A673 (cell line): ENCODE data around the gene OR10R2. TPM values are rescaled to one million over a fixed set of nuclear protein-coding genes. Genes with fewer than 3 reads are reported as not detected.

Source experiments
- BruUV-seq: library from RNA; stranded (reverse); fragments of 400-500 nt; replicated peaks from 2 replicates; lab custom pipeline; 2021; lab: Mats Ljungman, UMichigan
- CTCF ChIA-PET: fragments of 300-600 bp; sonication (Branson Sonifier 250); formaldehyde crosslinking; loops from one replicate; lab custom pipeline; 2022; ENCODE audit warnings: antibody characterized with exemption; lab: Charles Lee
- POLR2A ChIA-PET: fragments of 300-600 bp; sonication (Branson Sonifier 250); formaldehyde crosslinking; loops from one replicate; lab custom pipeline; 2022; ENCODE audit warnings: antibody characterized with exemption; ENCODE audit not compliant: low non-redundant PET; lab: Charles Lee
- DNase-seq: peaks from one replicate; pipeline ENCODE4 v3.0.0-alpha.2; 2015; ENCODE audit warnings: low spot score
- H3K27ac ChIP-seq: fragments of 200-600 bp; sonication (generic); 2 replicates; pipeline ENCODE4 v1.5.1; 2016; ENCODE audit warnings: mixed run types, low read depth, mild to moderate bottlenecking, mixed read lengths, antibody characterized with exemption, low read length; ENCODE audit not compliant: poor library complexity, severe bottlenecking
- H3K27me3 ChIP-seq: fragments of 200-600 bp; sonication (generic); replicated peaks from 2 replicates; pipeline ENCODE4 v1.6.1; 2017; ENCODE audit warnings: mixed run types, low read depth, mild to moderate bottlenecking, mixed read lengths, antibody characterized with exemption, low read length; ENCODE audit not compliant: insufficient read depth, poor library complexity
- H3K36me3 ChIP-seq: fragments of 200-600 bp; sonication (generic); 2 replicates; pipeline ENCODE4 v1.6.1; 2016; ENCODE audit warnings: mixed run types, mild to moderate bottlenecking, mixed read lengths, antibody characterized with exemption, low read length; ENCODE audit not compliant: insufficient read depth, poor library complexity, severe bottlenecking
- H3K4me1 ChIP-seq: fragments of 200-600 bp; sonication (generic); 2 replicates; pipeline ENCODE4 v1.6.1; 2017; ENCODE audit warnings: mixed run types, mild to moderate bottlenecking, mixed read lengths, antibody characterized with exemption, low read length; ENCODE audit not compliant: insufficient read depth, poor library complexity, severe bottlenecking
- H3K4me3 ChIP-seq: fragments of 200-600 bp; sonication (generic); 2 replicates; pipeline ENCODE4 v1.5.1; 2016; ENCODE audit warnings: low read depth, mixed run types, mild to moderate bottlenecking, mixed read lengths, low read length; ENCODE audit not compliant: poor library complexity, severe bottlenecking
- H3K9me3 ChIP-seq: fragments of 200-600 bp; sonication (generic); 2 replicates; pipeline ENCODE4 v1.6.1; 2016; ENCODE audit warnings: mixed run types, low read depth, mild to moderate bottlenecking, mixed read lengths, antibody characterized with exemption, low read length; ENCODE audit not compliant: poor library complexity, severe bottlenecking
- EZH2 ChIP-seq: fragments of 200-600 bp; sonication (generic); IDR thresholded peaks from 2 replicates; pipeline ENCODE4 v1.6.1; 2017; ENCODE audit warnings: borderline replicate concordance, low read depth, mild to moderate bottlenecking, mixed read lengths, antibody characterized with exemption, low read length; ENCODE audit not compliant: poor library complexity, severe bottlenecking
- intact Hi-C: fragments of 100-400 bp; cut with micrococcal nuclease; formaldehyde crosslinking; loops from one replicate; pipeline ENCODE4 v1.10.0; 2022; ENCODE audit not compliant: unreplicated experiment
- total RNA-seq: library from RNA; stranded (reverse); gene quantifications from 2 replicates; pipeline ENCODE4 v1.2.3, GENCODE V29; 2021
- TF ChIP-seq, protein P1 (sequence below): fragments of 300-800, 200-600 bp; sonication (generic); conservative IDR thresholded peaks from 2 replicates; pipeline ENCODE4 v1.5.1; 2017; ENCODE audit warnings: low read depth, mild to moderate bottlenecking, antibody characterized with exemption, low read length, moderate library complexity, mixed read lengths

OR10R2 gene
- total RNA-seq, 1 experiment from 2014 or later = not detected

DNA sequence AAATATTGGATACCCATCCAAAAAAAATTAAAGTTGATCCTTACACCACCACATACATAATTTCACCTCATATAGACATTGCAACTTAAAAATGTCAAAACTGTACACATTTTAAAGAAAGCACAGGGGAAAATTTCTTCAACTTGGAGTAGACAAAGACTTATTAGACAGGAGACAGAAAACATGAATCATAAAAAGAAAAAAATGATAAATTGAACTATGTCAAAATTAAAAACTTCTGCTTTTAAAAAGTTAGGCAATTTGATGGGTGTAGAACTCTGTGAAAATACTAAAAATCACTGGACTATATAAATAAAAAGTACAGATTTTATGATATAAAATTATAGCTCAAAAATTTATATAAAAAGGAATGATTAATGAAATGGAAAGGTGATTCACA lies 14.8 kb upstream of the OR10R2 start:
- no TSS peak for BruUV-seq
- DNase-seq = no peak
- POLR2A ChIA-PET = no interaction called here
- Histone ChIP-seq H3K9me3 (no peaks in the 10 kb centered on the region), H3K27ac (no peak overlapping the region), H3K36me3 (no peaks in the 10 kb centered on the region), H3K4me3 (no peak overlapping the region), H3K4me1 (no peaks in the 10 kb centered on the region), H3K27me3 (peaks cover 41% of the 10 kb centered on the region)
- CTCF ChIA-PET = no interaction called here
- TF ChIP-seq, protein P1, sequence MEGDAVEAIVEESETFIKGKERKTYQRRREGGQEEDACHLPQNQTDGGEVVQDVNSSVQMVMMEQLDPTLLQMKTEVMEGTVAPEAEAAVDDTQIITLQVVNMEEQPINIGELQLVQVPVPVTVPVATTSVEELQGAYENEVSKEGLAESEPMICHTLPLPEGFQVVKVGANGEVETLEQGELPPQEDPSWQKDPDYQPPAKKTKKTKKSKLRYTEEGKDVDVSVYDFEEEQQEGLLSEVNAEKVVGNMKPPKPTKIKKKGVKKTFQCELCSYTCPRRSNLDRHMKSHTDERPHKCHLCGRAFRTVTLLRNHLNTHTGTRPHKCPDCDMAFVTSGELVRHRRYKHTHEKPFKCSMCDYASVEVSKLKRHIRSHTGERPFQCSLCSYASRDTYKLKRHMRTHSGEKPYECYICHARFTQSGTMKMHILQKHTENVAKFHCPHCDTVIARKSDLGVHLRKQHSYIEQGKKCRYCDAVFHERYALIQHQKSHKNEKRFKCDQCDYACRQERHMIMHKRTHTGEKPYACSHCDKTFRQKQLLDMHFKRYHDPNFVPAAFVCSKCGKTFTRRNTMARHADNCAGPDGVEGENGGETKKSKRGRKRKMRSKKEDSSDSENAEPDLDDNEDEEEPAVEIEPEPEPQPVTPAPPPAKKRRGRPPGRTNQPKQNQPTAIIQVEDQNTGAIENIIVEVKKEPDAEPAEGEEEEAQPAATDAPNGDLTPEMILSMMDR = no peak
- TF ChIP-seq EZH2 = no peak
- intact Hi-C loops = no loop called here

DNA sequence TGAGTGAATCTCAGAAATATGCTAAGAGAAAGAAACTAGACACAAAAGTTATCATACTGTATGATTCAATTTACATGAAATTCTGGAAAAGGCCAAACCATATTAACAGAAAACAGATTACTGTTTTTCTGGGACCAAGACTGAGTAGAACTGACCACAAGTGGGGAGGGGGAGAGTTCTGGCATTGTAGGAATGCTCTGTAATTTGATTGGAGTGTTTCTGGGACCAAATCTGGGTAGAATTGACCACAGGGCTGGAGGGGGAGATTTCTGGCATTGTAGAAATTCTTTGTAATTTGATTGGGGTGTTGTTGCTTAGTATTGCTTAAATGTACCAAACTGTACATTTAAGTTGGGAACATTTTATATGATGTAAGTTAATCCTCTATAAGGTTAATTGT lies 13.8 kb upstream of the OR10R2 start:
- H3K27me3 ChIP-seq = peaks cover 36% of the 10 kb centered on the region
- no peaks in the 10 kb centered on the region for H3K9me3 ChIP-seq
- no peak overlapping the region for H3K27ac ChIP-seq
- intact Hi-C loops = no loop called here
- H3K36me3 ChIP-seq = no peaks in the 10 kb centered on the region
- no peak for DNase-seq
- no peak overlapping the region for H3K4me3 ChIP-seq
- no peaks in the 10 kb centered on the region for H3K4me1 ChIP-seq
- BruUV-seq = no TSS peak
- ChIA-PET CTCF (no interaction called here), POLR2A (no interaction called here)
- TF ChIP-seq EZH2 = no peak
- TF ChIP-seq, protein P1 = no peak

DNA sequence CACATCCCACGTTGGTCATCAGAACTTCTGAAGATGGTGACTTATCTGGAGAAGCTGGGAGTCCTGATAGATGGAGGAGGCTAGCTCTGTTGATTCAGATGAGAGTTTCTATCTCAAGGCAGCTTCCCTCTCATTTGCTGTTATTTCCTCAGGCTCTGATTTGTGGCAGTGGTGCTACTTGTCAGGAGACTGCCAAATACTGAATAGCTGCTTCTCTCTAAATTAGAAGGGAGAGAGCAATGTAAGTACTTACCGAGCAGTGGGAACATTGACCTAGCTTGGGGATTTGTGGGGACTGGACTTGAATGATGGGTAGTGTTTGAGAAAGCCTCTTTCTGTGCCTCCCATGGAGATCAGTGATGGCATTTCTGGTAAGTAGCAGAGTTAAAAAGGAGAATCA lies 10.5 kb upstream of the OR10R2 start, which contains the start of gene OR10K1:
Gene OR10K1, plus strand, starts transcription at position 301 of the 400 bp plus-strand sequence. CDS start 3,728 bp downstream, outside the sequence.
- CTCF ChIA-PET = no interaction called here
- intact Hi-C loops = no loop called here
- H3K27me3 ChIP-seq = peaks cover 22% of the 10 kb centered on the region
- no peaks in the 10 kb centered on the region for H3K4me1 ChIP-seq
- no peak within 1 kb of the TSS for H3K4me3 ChIP-seq
- H3K27ac ChIP-seq = no peak within 1 kb of the TSS
- no peak for TF ChIP-seq EZH2
- TF ChIP-seq, protein P1 = no peak
- POLR2A ChIA-PET = no interaction called here
- no peaks in the 10 kb centered on the region for H3K9me3 ChIP-seq
- no TSS peak for BruUV-seq
- no peaks in the 10 kb centered on the region for H3K36me3 ChIP-seq
- DNase-seq = no peak
